ENCODE data around the gene RCL1. TPM values are rescaled to one million over a fixed set of nuclear protein-coding genes. Genes with fewer than 3 reads are reported as not detected.
"Not testable (repeated sequence)": the region's sequence is repeated elsewhere in the genome, so short reads cannot be mapped to it uniquely, and the experiment has no call there.

Gene RCL1
- polyA plus RNA-seq, 1 experiment = 5.1 TPM

- DNase-seq (ENCODE audit: low read depth) = no peak
- peak overlapping the region; percentile 97 for H3K4me3 ChIP-seq (ENCODE audit: low read depth, low read length)
- H3K36me3 ChIP-seq (ENCODE audit: control insufficient read depth, insufficient read depth, low read length) = no peaks in the 10 kb centered on the region
- 0 out of 2 replicates have a peak, but pooled peaks cover 3% of the 10 kb centered on the region for H3K27me3 ChIP-seq (ENCODE audit: control insufficient read depth, insufficient read depth, low read length)
- no peak for TF ChIP-seq CTCF (IDR thresholded peaks at IDR 0.05; ENCODE audit: insufficient read depth, low read depth, low read length)
- CTCF ChIA-PET = interaction anchor here (1.0 to 1.7 kb wide), 5 partner anchors 25 to 46 kb away, joined by 3 to 7 read pairs (median 4); no protein-coding TSS in a partner anchor
- POLR2A ChIA-PET = no interaction called here
These were observed 631 bp upstream of the RCL1 start for GRCh38 chr9:4792054-4792571.

- Histone ChIP-seq H3K27me3 (ENCODE audit: control insufficient read depth, insufficient read depth, low read length) (no peaks in the 10 kb centered on the region), H3K4me3 (ENCODE audit: low read depth, low read length) (peak overlapping the region; percentile 97), H3K36me3 (ENCODE audit: control insufficient read depth, insufficient read depth, low read length) (no peaks in the 10 kb centered on the region)
- ChIA-PET CTCF (interaction anchor here (1.2 to 1.7 kb wide), 7 partner anchors 26 to 194 kb away, joined by 3 to 10 read pairs (median 5); partner anchors contain the start of gene JAK2), POLR2A (no interaction called here)
- no peak for DNase-seq (ENCODE audit: low read depth)
- TF ChIP-seq CTCF (IDR thresholded peaks at IDR 0.05; ENCODE audit: insufficient read depth, low read depth, low read length) = no peak
These were observed 983 bp downstream of the RCL1 start for GRCh38 chr9:4793459-4794395.

GRCh38 chr9:4794691-4795090 lies 1.9 kb downstream of the RCL1 start:
- H3K27me3 ChIP-seq (ENCODE audit: control insufficient read depth, insufficient read depth, low read length) = no peaks in the 10 kb centered on the region
- ChIA-PET CTCF (interaction anchor here (1.7 kb wide), 1 partner anchor 36 kb away, joined by 5 read pairs; no protein-coding TSS in a partner anchor), POLR2A (interaction anchor here (0.6 kb wide), 2 partner anchors 14 to 52 kb away, joined by 3 read pairs; no protein-coding TSS in a partner anchor)
- DNase-seq (ENCODE audit: low read depth) = no peak
- no peaks in the 10 kb centered on the region for H3K36me3 ChIP-seq (ENCODE audit: control insufficient read depth, insufficient read depth, low read length)
- H3K4me3 ChIP-seq (ENCODE audit: low read depth, low read length) = no peak overlapping the region
- no peak for TF ChIP-seq CTCF (IDR thresholded peaks at IDR 0.05; ENCODE audit: insufficient read depth, low read depth, low read length)

DNA sequence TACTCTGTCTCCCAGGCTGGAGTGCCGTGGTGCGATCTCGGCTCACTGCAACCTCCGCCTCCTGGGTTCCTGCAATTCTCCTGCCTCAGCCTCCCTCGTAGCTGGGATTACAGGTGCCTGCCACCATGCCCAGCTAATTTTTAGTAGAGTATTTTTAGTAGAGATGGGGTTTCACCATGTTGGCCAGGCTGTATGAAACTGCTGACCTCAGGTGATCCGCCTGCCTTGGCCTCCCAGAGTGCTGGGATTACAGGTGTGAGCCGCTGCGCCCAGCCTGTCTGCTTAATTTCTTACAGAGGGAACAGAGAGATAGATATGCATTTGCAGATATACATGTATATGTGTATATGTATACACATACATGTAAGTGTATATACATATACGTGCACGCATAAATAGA lies 2.4 kb downstream of the RCL1 start:
- CTCF ChIA-PET; DNase-seq (ENCODE audit: low read depth); H3K27me3 ChIP-seq (ENCODE audit: control insufficient read depth, insufficient read depth, low read length); H3K36me3 ChIP-seq (ENCODE audit: control insufficient read depth, insufficient read depth, low read length); H3K4me3 ChIP-seq (ENCODE audit: low read depth, low read length): not testable (repeated sequence)
- POLR2A ChIA-PET = interaction anchor here (0.6 kb wide), 2 partner anchors 13 to 52 kb away, joined by 3 read pairs; no protein-coding TSS in a partner anchor

DNA sequence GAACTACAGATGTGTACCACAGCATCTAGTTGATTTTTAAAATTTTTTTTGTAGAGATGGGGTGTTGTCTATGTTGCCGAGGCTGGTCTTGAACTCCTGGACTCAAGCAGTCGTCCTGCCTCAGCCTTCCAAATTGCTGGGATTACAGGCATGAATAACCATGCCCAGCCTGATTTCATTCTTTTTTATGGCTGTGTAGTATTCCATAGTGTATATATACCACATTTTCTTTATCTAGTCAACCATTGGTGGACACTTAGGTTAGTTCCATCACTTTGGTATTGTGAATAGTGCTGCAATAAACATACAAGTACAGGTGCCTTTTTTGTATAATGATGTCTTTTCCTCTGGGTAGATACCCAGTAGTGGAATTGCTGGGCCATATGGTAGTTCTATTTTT lies 3.8 kb downstream of the RCL1 start:
- H3K4me3 ChIP-seq (ENCODE audit: low read depth, low read length) = no peak overlapping the region
- POLR2A ChIA-PET = no interaction called here
- no peak for DNase-seq (ENCODE audit: low read depth)
- no peaks in the 10 kb centered on the region for H3K36me3 ChIP-seq (ENCODE audit: control insufficient read depth, insufficient read depth, low read length)
- CTCF ChIA-PET = interaction anchor here (0.9 to 1.9 kb wide), 8 partner anchors 8 to 188 kb away, joined by 3 to 6 read pairs (median 4); partner anchors contain the start of gene JAK2
- no peaks in the 10 kb centered on the region for H3K27me3 ChIP-seq (ENCODE audit: control insufficient read depth, insufficient read depth, low read length)
- no peak for TF ChIP-seq CTCF (IDR thresholded peaks at IDR 0.05; ENCODE audit: insufficient read depth, low read depth, low read length)
